Breast epithelium (tissue), 4 donors: Measurements from ENCODE around the gene NCAPH2. TPM values are rescaled to one million over a fixed set of nuclear protein-coding genes. Genes with fewer than 3 reads are reported as not detected.

Source experiments
- DNase-seq, 2 donors: peaks; one replicate each; pipeline ENCODE4 v3.0.0-alpha.2; 2019; ENCODE audit warnings: low spot score in 2 of 2
- H3K27ac ChIP-seq, 2 donors: fragments of 200-600 bp; sonication (generic) in 1 of 2; one replicate each; pipeline ENCODE4 v1.5.1; 2016 to 2019; ENCODE audit warnings: mild to moderate bottlenecking in 1 of 2
- H3K27me3 ChIP-seq, 2 donors: fragments of 200-600 bp; sonication (generic) in 1 of 2; one replicate each; pipeline versions ENCODE4 v1.5.1 to v1.6.0; 2017 to 2019; ENCODE audit warnings: control low read depth in 1 of 2, mild to moderate bottlenecking in 1 of 2
- H3K36me3 ChIP-seq: fragments of 200-600 bp; one replicate; pipeline ENCODE4 v1.5.1; 2019
- H3K4me1 ChIP-seq, 2 donors: fragments of 200-600 bp; sonication (generic); one replicate each; pipeline ENCODE4 v1.5.1; 2016 to 2019; ENCODE audit warnings: control low read depth in 1 of 2
- H3K4me3 ChIP-seq, 3 donors: fragments of 200-600 bp; sonication (generic); 1 replicate in 2 of 3; 2 replicates in 1 of 3; pipeline ENCODE4 v1.5.1; 2016 to 2019; ENCODE audit warnings: mild to moderate bottlenecking in 3 of 3, moderate library complexity in 2 of 3
- H3K9me3 ChIP-seq, 2 donors: fragments of 200-600 bp; sonication (generic) in 1 of 2; one replicate each; pipeline ENCODE4 v1.5.1; 2016 to 2019; ENCODE audit warnings: control low read depth in 1 of 2
- CTCF ChIP-seq, 3 donors: fragments of 450-650 bp; IDR thresholded peaks; one replicate each; pipeline ENCODE4 v1.5.1; 2016 to 2017; ENCODE audit warnings: antibody characterized with exemption in 3 of 3, mild to moderate bottlenecking in 3 of 3, moderate library complexity in 3 of 3
- POLR2A ChIP-seq: fragments of 450-650 bp; IDR thresholded peaks from one replicate; pipeline ENCODE4 v1.6.1; 2016; ENCODE audit warnings: antibody characterized with exemption, mild to moderate bottlenecking, moderate library complexity
- POLR2AphosphoS5 ChIP-seq, 3 donors: sonication (generic); formaldehyde crosslinking; IDR thresholded peaks; one replicate each; pipeline ENCODE4 v1.6.1; 2017; ENCODE audit warnings: antibody characterized with exemption in 3 of 3
- intact Hi-C: fragments of 100-400 bp; cut with DNase I; formaldehyde crosslinking; loops from one replicate; pipeline ENCODE4 v1.15.1; 2023; ENCODE audit warnings: low total_unique reads
- total RNA-seq, 3 donors: library from RNA; depleted of rRNA; stranded (reverse); fragments of >200 nt; gene quantifications; one replicate each; pipeline ENCODE4 v1.1.0, GENCODE V29; 2016

NCAPH2 gene
- total RNA-seq, 3 donors from 2014 or later, result 25.9 to 48.2 (median 43.0) TPM

- no peak for DNase-seq
- intact Hi-C loops, result no loop called here
These were observed 17.3 kb upstream of the NCAPH2 start for GRCh38 chr22:50490531-50491308.

GRCh38 chr22:50497093-50497492 is 10.9 kb upstream of the NCAPH2 start:
- Histone ChIP-seq H3K27me3 (no peaks in the 10 kb centered on the region), H3K4me1 (no peaks in the 10 kb centered on the region), H3K4me3 (no peak overlapping the region), H3K36me3 (no peaks in the 10 kb centered on the region), H3K9me3 (no peaks in the 10 kb centered on the region), H3K27ac (no peak overlapping the region)
- intact Hi-C loops, result no loop called here
- no peak for DNase-seq
- TF ChIP-seq POLR2A, result no peak
- TF ChIP-seq POLR2AphosphoS5 (IDR thresholded peaks at IDR 0.05), result no peak
- TF ChIP-seq CTCF (IDR thresholded peaks at IDR 0.05), result no peak

More at GRCh38 chr22:50490531-50491308, 17.3 kb upstream of the NCAPH2 start:
- Histone ChIP-seq H3K27ac (no peak overlapping the region), H3K4me3 (no peak overlapping the region), H3K9me3 (no peaks in the 10 kb centered on the region), H3K36me3 (no peaks in the 10 kb centered on the region), H3K4me1 (no peaks in the 10 kb centered on the region), H3K27me3 (no peaks in the 10 kb centered on the region)
- TF ChIP-seq POLR2A (no peak), POLR2AphosphoS5 (IDR thresholded peaks at IDR 0.05) (no peak), CTCF (IDR thresholded peaks at IDR 0.05) (no peak)

- no peaks in the 10 kb centered on the region for H3K4me1 ChIP-seq
- H3K27ac ChIP-seq, result no peak overlapping the region
- no peak for DNase-seq
- H3K9me3 ChIP-seq, result no peaks in the 10 kb centered on the region
- no peak for TF ChIP-seq POLR2A
- TF ChIP-seq CTCF (IDR thresholded peaks at IDR 0.05), result peak; percentile 7 to 52 (median 45)
- H3K4me3 ChIP-seq, result no peak overlapping the region
- intact Hi-C loops, result no loop called here
- no peaks in the 10 kb centered on the region for H3K27me3 ChIP-seq
- no peaks in the 10 kb centered on the region for H3K36me3 ChIP-seq
These were observed 9.6 kb upstream of the NCAPH2 start for GRCh38 chr22:50498322-50498890.

- Histone ChIP-seq H3K36me3 (no peaks in the 10 kb centered on the region), H3K4me1 (no peaks in the 10 kb centered on the region), H3K4me3 (no peak overlapping the region), H3K27me3 (no peaks in the 10 kb centered on the region), H3K9me3 (no peaks in the 10 kb centered on the region), H3K27ac (no peak overlapping the region)
- TF ChIP-seq POLR2A (no peak), CTCF (IDR thresholded peaks at IDR 0.05) (no peak), POLR2AphosphoS5 (IDR thresholded peaks at IDR 0.05) (no peak)
- intact Hi-C loops, result loop anchor here (10.0 kb wide), 1 partner anchor 246 kb away; the partner anchor contains the start of gene HDAC10
- DNase-seq, result no peak
These were observed 7.6 kb upstream of the NCAPH2 start for GRCh38 chr22:50500452-50500851.

- TF ChIP-seq POLR2AphosphoS5 (IDR thresholded peaks at IDR 0.05) (no peak), POLR2A (no peak), CTCF (IDR thresholded peaks at IDR 0.05) (no peak)
- intact Hi-C loops, result loop anchor here (10.0 kb wide), 1 partner anchor 247 kb away; the partner anchor contains the start of gene HDAC10
These were observed 5.9 kb upstream of the NCAPH2 start for GRCh38 chr22:50502096-50502495.

More at GRCh38 chr22:50502096-50502495, 5.9 kb upstream of the NCAPH2 start:
- Histone ChIP-seq H3K36me3 (no peaks in the 10 kb centered on the region), H3K27me3 (no peaks in the 10 kb centered on the region), H3K4me3 (no peak overlapping the region), H3K9me3 (no peaks in the 10 kb centered on the region), H3K27ac (no peak overlapping the region), H3K4me1 (peaks cover 0 to 9% of the 10 kb centered on the region in 2 donors)
- no peak for DNase-seq
